Endodermal cell (in vitro differentiated cells): Measurements from ENCODE around the gene CDCA7. TPM values are rescaled to one million over a fixed set of nuclear protein-coding genes. Genes with fewer than 3 reads are reported as not detected.
"Not testable (repeated sequence)": the region's sequence is repeated elsewhere in the genome, so short reads cannot be mapped to it uniquely, and the experiment has no call there.

Experiments
- DNase-seq: peaks from one replicate; pipeline ENCODE4 v3.0.0-alpha.2; 2017
- H3K27ac ChIP-seq: 2 replicates; pipeline ENCODE4 v1.5.1; 2013; ENCODE audit warnings: mild to moderate bottlenecking, low read depth, low read length, moderate library complexity
- H3K27me3 ChIP-seq: 2 replicates; pipeline ENCODE4 v1.6.1; 2013; ENCODE audit warnings: mild to moderate bottlenecking, low read length, moderate library complexity; ENCODE audit not compliant: insufficient read depth, control insufficient read depth, poor library complexity, severe bottlenecking
- H3K36me3 ChIP-seq: 2 replicates; pipeline ENCODE4 v1.7.0; 2013; ENCODE audit warnings: mild to moderate bottlenecking, low read length, moderate library complexity; ENCODE audit not compliant: control insufficient read depth, insufficient read depth
- H3K4me1 ChIP-seq: one replicate; pipeline ENCODE4 v1.7.0; 2013; ENCODE audit warnings: low read length; ENCODE audit not compliant: control insufficient read depth, insufficient read depth
- H3K4me3 ChIP-seq: 2 replicates; pipeline ENCODE4 v1.5.1; 2013; ENCODE audit warnings: mild to moderate bottlenecking, low read length, moderate library complexity
- H3K9ac ChIP-seq: 2 replicates; pipeline ENCODE4 v1.6.1; 2013; ENCODE audit warnings: mild to moderate bottlenecking, low read length, moderate library complexity; ENCODE audit not compliant: poor library complexity, severe bottlenecking; ENCODE audit errors: extremely low read depth
- H3K9me3 ChIP-seq: 2 replicates; pipeline ENCODE4 v1.6.1; 2013; ENCODE audit warnings: mild to moderate bottlenecking, low read length, moderate library complexity; ENCODE audit not compliant: control insufficient read depth
- H3K27ac Mint-ChIP-seq: 2 replicates; pipeline ENCODE4 v1.8.0; 2020; ENCODE audit warnings: mixed read lengths
- H3K27me3 Mint-ChIP-seq: 2 replicates; pipeline ENCODE4 v1.8.0; 2021; ENCODE audit warnings: mild to moderate bottlenecking, mixed read lengths; ENCODE audit not compliant: insufficient read depth
- H3K36me3 Mint-ChIP-seq: 2 replicates; pipeline ENCODE4 v1.8.0; 2020; ENCODE audit warnings: low read depth, mixed read lengths
- H3K4me1 Mint-ChIP-seq: 2 replicates; pipeline ENCODE4 v1.8.0; 2020; ENCODE audit warnings: mixed read lengths
- H3K4me3 Mint-ChIP-seq: 2 replicates; pipeline ENCODE4 v1.8.0; 2020; ENCODE audit warnings: mild to moderate bottlenecking, moderate library complexity, mixed read lengths
- H3K9me3 Mint-ChIP-seq: 2 replicates; pipeline ENCODE4 v1.8.0; 2020; ENCODE audit warnings: mild to moderate bottlenecking, mixed read lengths
- CTCF ChIP-seq: fragments of 200-600 bp; sonication (generic); conservative IDR thresholded peaks from 2 replicates; pipeline ENCODE4 v1.5.0; 2021; ENCODE audit warnings: antibody characterized with exemption, mild to moderate bottlenecking
- WGBS, 2 experiments: methylation state at CpG; one replicate each; pipeline versions ENCODE4 v1.1.5 to v1.1.7; 2013; ENCODE audit warnings: missing lambda C conversion rate in 2 of 2, mixed read lengths in 1 of 2; ENCODE audit not compliant: insufficient coverage in 1 of 2, insufficient read length in 1 of 2; 5-methylcytosine and 5-hydroxymethylcytosine counted together
- total RNA-seq, 2 donors: library from RNA; stranded (reverse); fragmentation: NEBNext Ultra II Directional in 1 of 2; extraction: Animal tissue kit (Norgen Biotek cat#: 25700) in 1 of 2; gene quantifications; 2 replicates in 1 of 2; 3 replicates in 1 of 2; pipeline ENCODE4 v1.2.1, GENCODE V29; 2021

The CDCA7 gene
- total RNA-seq, 2 donors from 2014 or later, result 73.0 to 101 TPM

- Histone ChIP-seq H3K9ac (no peak overlapping the region), H3K27me3 (no peaks in the 10 kb centered on the region), H3K4me3 (no peak overlapping the region), H3K27ac (no peak overlapping the region), H3K9me3 (peaks cover 53% of the 10 kb centered on the region), H3K36me3 (no peaks in the 10 kb centered on the region), H3K4me1 (no peaks in the 10 kb centered on the region)
- H3K27ac Mint-ChIP-seq, result no peak overlapping the region
- no peak for DNase-seq
- no peak for TF ChIP-seq CTCF
- H3K4me1 Mint-ChIP-seq, result peaks cover 8% of the 10 kb centered on the region
- H3K36me3 Mint-ChIP-seq, result peaks cover 3% of the 10 kb centered on the region
- H3K4me3 Mint-ChIP-seq, result no peak overlapping the region
- no peaks in the 10 kb centered on the region for H3K27me3 Mint-ChIP-seq
- 97 to 100% methylated on average over 5 to 6 of the region's 6 CpGs for WGBS, 2 experiments
- H3K9me3 Mint-ChIP-seq, result peaks cover 40% of the 10 kb centered on the region
Measured at GRCh38 chr2:173323371-173323770, 31.3 kb upstream of the CDCA7 start.

GRCh38 chr2:173326806-173327205 lies 27.9 kb upstream of the CDCA7 start:
- no peak overlapping the region for H3K27ac Mint-ChIP-seq
- WGBS, 2 experiments, result no CpG with 5 or more reads among the region's 1 CpG
- H3K4me1 Mint-ChIP-seq, result peaks cover 8% of the 10 kb centered on the region

GRCh38 chr2:173327421-173327820 lies 27.3 kb upstream of the CDCA7 start:
- no peaks in the 10 kb centered on the region for H3K4me1 ChIP-seq
- H3K4me3 Mint-ChIP-seq, result no peak overlapping the region
- no peak for DNase-seq
- no peak for TF ChIP-seq CTCF
- H3K4me3 ChIP-seq, result no peak overlapping the region
- H3K27me3 ChIP-seq, result no peaks in the 10 kb centered on the region
- no peak overlapping the region for H3K27ac Mint-ChIP-seq
- H3K9me3 Mint-ChIP-seq, result peaks cover 59% of the 10 kb centered on the region
- no peaks in the 10 kb centered on the region for H3K36me3 ChIP-seq
- H3K9me3 ChIP-seq, result peaks cover 75% of the 10 kb centered on the region
- no peaks in the 10 kb centered on the region for H3K27me3 Mint-ChIP-seq
- peaks cover 4% of the 10 kb centered on the region for H3K36me3 Mint-ChIP-seq
- H3K27ac ChIP-seq, result no peak overlapping the region
- peaks cover 2% of the 10 kb centered on the region for H3K4me1 Mint-ChIP-seq
- no peak overlapping the region for H3K9ac ChIP-seq
- WGBS, 2 experiments, result 95 to 100% methylated on average over 5 of the region's 5 CpGs

More at GRCh38 chr2:173326806-173327205, 27.9 kb upstream of the CDCA7 start:
- Mint-ChIP-seq H3K9me3 (peaks cover 53% of the 10 kb centered on the region), H3K36me3 (peaks cover 3% of the 10 kb centered on the region), H3K4me3 (no peak overlapping the region), H3K27me3 (no peaks in the 10 kb centered on the region)
- Histone ChIP-seq H3K9ac (no peak overlapping the region), H3K9me3 (peaks cover 70% of the 10 kb centered on the region), H3K27ac (no peak overlapping the region), H3K27me3 (no peaks in the 10 kb centered on the region), H3K4me3 (no peak overlapping the region), H3K36me3 (no peaks in the 10 kb centered on the region), H3K4me1 (no peaks in the 10 kb centered on the region)
- TF ChIP-seq CTCF, result no peak
- no peak for DNase-seq

- H3K9ac ChIP-seq, H3K4me1 Mint-ChIP-seq, H3K27ac ChIP-seq, DNase-seq, H3K27ac Mint-ChIP-seq, H3K27me3 ChIP-seq, H3K4me1 ChIP-seq, H3K4me3 Mint-ChIP-seq, H3K27me3 Mint-ChIP-seq, H3K4me3 ChIP-seq, H3K36me3 ChIP-seq: not testable (repeated sequence)
- WGBS, 2 experiments, result 77 to 83% methylated on average over 1 to 3 of the region's 3 CpGs
- peaks cover 53% of the 10 kb centered on the region for H3K9me3 Mint-ChIP-seq
- H3K9me3 ChIP-seq, result peaks cover 52% of the 10 kb centered on the region
- H3K36me3 Mint-ChIP-seq, result peaks cover 11% of the 10 kb centered on the region
Measured at GRCh38 chr2:173333003-173333402, 21.7 kb upstream of the CDCA7 start.
